ENCODE results near the gene MC2R. TPM values are rescaled to one million over a fixed set of nuclear protein-coding genes. Genes with fewer than 3 reads are reported as not detected.

MC2R gene
- total and polyA plus RNA-seq, 10 of the 15 experiments (the other 5 are each of a cell fraction or from before 2014, with no cell fraction given): 0.15 TPM; not detected in 9

- TF ChIP-seq, protein P1, sequence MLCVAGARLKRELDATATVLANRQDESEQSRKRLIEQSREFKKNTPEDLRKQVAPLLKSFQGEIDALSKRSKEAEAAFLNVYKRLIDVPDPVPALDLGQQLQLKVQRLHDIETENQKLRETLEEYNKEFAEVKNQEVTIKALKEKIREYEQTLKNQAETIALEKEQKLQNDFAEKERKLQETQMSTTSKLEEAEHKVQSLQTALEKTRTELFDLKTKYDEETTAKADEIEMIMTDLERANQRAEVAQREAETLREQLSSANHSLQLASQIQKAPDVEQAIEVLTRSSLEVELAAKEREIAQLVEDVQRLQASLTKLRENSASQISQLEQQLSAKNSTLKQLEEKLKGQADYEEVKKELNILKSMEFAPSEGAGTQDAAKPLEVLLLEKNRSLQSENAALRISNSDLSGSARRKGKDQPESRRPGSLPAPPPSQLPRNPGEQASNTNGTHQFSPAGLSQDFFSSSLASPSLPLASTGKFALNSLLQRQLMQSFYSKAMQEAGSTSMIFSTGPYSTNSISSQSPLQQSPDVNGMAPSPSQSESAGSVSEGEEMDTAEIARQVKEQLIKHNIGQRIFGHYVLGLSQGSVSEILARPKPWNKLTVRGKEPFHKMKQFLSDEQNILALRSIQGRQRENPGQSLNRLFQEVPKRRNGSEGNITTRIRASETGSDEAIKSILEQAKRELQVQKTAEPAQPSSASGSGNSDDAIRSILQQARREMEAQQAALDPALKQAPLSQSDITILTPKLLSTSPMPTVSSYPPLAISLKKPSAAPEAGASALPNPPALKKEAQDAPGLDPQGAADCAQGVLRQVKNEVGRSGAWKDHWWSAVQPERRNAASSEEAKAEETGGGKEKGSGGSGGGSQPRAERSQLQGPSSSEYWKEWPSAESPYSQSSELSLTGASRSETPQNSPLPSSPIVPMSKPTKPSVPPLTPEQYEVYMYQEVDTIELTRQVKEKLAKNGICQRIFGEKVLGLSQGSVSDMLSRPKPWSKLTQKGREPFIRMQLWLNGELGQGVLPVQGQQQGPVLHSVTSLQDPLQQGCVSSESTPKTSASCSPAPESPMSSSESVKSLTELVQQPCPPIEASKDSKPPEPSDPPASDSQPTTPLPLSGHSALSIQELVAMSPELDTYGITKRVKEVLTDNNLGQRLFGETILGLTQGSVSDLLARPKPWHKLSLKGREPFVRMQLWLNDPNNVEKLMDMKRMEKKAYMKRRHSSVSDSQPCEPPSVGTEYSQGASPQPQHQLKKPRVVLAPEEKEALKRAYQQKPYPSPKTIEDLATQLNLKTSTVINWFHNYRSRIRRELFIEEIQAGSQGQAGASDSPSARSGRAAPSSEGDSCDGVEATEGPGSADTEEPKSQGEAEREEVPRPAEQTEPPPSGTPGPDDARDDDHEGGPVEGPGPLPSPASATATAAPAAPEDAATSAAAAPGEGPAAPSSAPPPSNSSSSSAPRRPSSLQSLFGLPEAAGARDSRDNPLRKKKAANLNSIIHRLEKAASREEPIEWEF (IDR thresholded peaks at IDR 0.05; ENCODE audit: insufficient replicate concordance, low read depth, low read length): no peak
- TF ChIP-seq USF1 (IDR thresholded peaks at IDR 0.05; ENCODE audit: borderline replicate concordance, extremely low read length, insufficient read depth, low read depth, low read length) (no peak), POLR2AphosphoS5 (IDR thresholded peaks at IDR 0.05; ENCODE audit: low read length) (no peak), GATAD2B (conservative IDR thresholded peaks at IDR 0.05; ENCODE audit: low read depth) (no peak), BACH1 (IDR thresholded peaks at IDR 0.05; ENCODE audit: borderline replicate concordance) (no peak), ATF3 (IDR thresholded peaks at IDR 0.05; ENCODE audit: borderline replicate concordance, extremely low read depth, low read depth, low read length) (no peak), ZNF274 (IDR thresholded peaks at IDR 0.05; ENCODE audit: insufficient read depth, insufficient read length) (no peak), MYC (IDR thresholded peaks at IDR 0.05; ENCODE audit: insufficient read depth, insufficient read length, insufficient replicate concordance, low read length, severe bottlenecking) (no peak), SMAD5 (IDR thresholded peaks at IDR 0.05; ENCODE audit: low read depth) (no peak)
These were observed at the start of gene MC2R (continued) for GRCh38 chr18:13915391-13915790.

All from GM12878 (cell line).